ENCODE data around the gene MDC1. TPM values are rescaled to one million over a fixed set of nuclear protein-coding genes. Genes with fewer than 3 reads are reported as not detected.

The MDC1 gene
- total RNA-seq, 1 experiment from 2014 or later = 75.8 TPM

DNA sequence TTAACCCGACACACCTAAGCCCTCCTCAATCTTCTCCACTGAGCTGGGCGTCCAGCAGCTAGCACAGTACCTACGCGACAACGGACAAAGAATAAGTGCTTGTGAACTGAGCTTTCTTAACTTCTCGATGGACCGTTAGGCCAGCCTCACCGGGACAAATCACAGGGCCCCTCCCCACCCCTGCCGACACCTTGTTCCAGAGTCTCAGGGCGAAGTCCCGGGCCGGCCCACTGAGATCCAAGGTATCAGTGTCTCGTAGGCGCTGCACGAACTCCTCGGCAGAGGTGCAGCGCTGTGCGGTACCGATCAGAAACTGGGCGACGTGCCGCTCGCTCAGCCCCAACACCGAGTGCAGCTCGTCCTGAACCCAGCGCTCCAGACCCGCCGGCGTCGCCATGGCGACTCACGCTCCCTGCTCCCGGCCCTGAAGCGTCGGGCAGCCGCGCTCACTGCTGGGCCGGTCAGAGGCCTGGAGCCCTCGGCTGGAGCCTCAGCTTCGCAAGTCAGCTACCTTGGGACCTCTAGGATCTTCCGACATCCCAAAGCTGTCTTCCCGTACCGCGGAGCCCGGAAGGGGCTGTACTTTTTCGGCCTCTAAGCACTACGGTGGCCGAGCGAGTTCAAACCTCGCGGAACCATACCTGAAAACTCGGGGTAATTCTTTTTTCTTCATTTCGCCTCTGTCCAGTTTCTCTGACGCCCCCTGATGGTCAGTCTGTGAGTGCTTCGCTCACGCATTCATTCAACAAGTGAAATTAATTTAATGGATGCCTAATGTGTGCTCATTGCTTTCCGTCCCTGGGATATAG is 44.4 kb downstream of the MDC1 start, which contains the start of gene DHX16 (continued):
- TF ChIP-seq, protein P1, sequence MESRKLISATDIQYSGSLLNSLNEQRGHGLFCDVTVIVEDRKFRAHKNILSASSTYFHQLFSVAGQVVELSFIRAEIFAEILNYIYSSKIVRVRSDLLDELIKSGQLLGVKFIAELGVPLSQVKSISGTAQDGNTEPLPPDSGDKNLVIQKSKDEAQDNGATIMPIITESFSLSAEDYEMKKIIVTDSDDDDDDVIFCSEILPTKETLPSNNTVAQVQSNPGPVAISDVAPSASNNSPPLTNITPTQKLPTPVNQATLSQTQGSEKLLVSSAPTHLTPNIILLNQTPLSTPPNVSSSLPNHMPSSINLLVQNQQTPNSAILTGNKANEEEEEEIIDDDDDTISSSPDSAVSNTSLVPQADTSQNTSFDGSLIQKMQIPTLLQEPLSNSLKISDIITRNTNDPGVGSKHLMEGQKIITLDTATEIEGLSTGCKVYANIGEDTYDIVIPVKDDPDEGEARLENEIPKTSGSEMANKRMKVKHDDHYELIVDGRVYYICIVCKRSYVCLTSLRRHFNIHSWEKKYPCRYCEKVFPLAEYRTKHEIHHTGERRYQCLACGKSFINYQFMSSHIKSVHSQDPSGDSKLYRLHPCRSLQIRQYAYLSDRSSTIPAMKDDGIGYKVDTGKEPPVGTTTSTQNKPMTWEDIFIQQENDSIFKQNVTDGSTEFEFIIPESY (IDR thresholded peaks at IDR 0.05; ENCODE audit: extremely low read depth, insufficient replicate concordance, low read length) = peak; percentile 91

GRCh38 chr6:30670760-30671527 is 46.1 kb downstream of the MDC1 start:
- ChIA-PET POLR2A (interaction anchor here (1.0 kb wide), 1 partner anchor 55 kb away, joined by 3 read pairs; no protein-coding TSS in a partner anchor), CTCF (interaction anchor here (1.1 to 2.1 kb wide), 3 partner anchors 46 to 60 kb away, joined by 3 to 14 read pairs (median 8); partner anchors contain the start of gene MDC1), RAD21 (ENCODE audit: low non-redundant PET in 1 of 2, low total read pairs in 2 of 2, uncharacterized antibody in 2 of 2, unreplicated experiment in 2 of 2) (no interaction called here)
- intact Hi-C loops (cut with micrococcal nuclease) = no loop called here
- peaks cover 25% of the 10 kb centered on the region for H3K79me2 ChIP-seq (ENCODE audit: insufficient read depth, low read length)
- no peak overlapping the region for H2AFZ ChIP-seq (ENCODE audit: low read depth, low read length, poor library complexity, severe bottlenecking)
- ATAC-seq (peak; percentile 41; the same call in 1 of the 2 replicates), DNase-seq (ENCODE audit: low read depth, low spot score) (no peak)
- H3K36me3 ChIP-seq (ENCODE audit: control insufficient read depth in 1 of 2, insufficient read depth in 2 of 2, low read length in 2 of 2) = peaks cover 3 to 20% of the 10 kb centered on the region in 2 experiments; a peak in 3 of 4 replicates
- H3K9ac ChIP-seq (ENCODE audit: low read length) = no peak overlapping the region
- BruUV-seq (replicated peaks) = no TSS peak
- no peaks in the 10 kb centered on the region for H3K9me2 ChIP-seq (ENCODE audit: insufficient read depth)
- no peaks in the 10 kb centered on the region for H3K9me3 ChIP-seq (ENCODE audit: control insufficient read depth in 1 of 2, insufficient read depth in 1 of 2, low read depth in 1 of 2, low read length in 2 of 2)
- peak overlapping the region in 1 of 2 experiments; percentile 98; a peak in 2 of 4 replicates for H3K4me3 ChIP-seq (replicated peaks in 1 of 2; ENCODE audit: low read depth in 1 of 2, low read length in 2 of 2)
- H4K20me1 ChIP-seq (ENCODE audit: insufficient read depth) = no peaks in the 10 kb centered on the region
- H3K4me2 ChIP-seq (ENCODE audit: low read length) = peak overlapping the region; percentile 95
- no peak overlapping the region for H3K27ac ChIP-seq (ENCODE audit: low read depth, low read length)
- H3K27me3 ChIP-seq (ENCODE audit: insufficient read depth, low read length) = no peaks in the 10 kb centered on the region
- H3K4me1 ChIP-seq (ENCODE audit: control insufficient read depth in 1 of 2, insufficient read depth in 2 of 2, low read length in 2 of 2) = peaks cover 11 to 35% of the 10 kb centered on the region in 2 experiments
- TF ChIP-seq CTCF (IDR thresholded peaks at IDR 0.05 in 2 of 3, conservative IDR thresholded peaks at IDR 0.05 in 1 of 3; ENCODE audit: borderline replicate concordance in 1 of 3, insufficient read depth in 1 of 3, low read depth in 2 of 3, low read length in 2 of 3) (peak in 2 of 3 experiments; percentile 32 to 45; a peak in 4 of 6 replicates), CBX3 (IDR thresholded peaks at IDR 0.05; ENCODE audit: low read depth) (no peak)
